Hepatocyte (in vitro differentiated cells): ENCODE data around the gene SLC34A3. TPM values are rescaled to one million over a fixed set of nuclear protein-coding genes. Genes with fewer than 3 reads are reported as not detected.
A peak's percentile ranks its signal among the peaks of the same experiment; 100 is the strongest.

Source experiments
- DNase-seq: peaks from one replicate; pipeline ENCODE4 v3.0.0-alpha.2; 2016; ENCODE audit warnings: low spot score
- H2AFZ ChIP-seq: fragments of 200-600 bp; sonication (generic); 2 replicates; pipeline ENCODE4 v1.6.0; 2016; ENCODE audit warnings: antibody characterized with exemption, mild to moderate bottlenecking
- H3K27ac ChIP-seq: fragments of 200-600 bp; sonication (generic); 2 replicates; pipeline ENCODE4 v1.5.1; 2016; ENCODE audit warnings: mild to moderate bottlenecking
- H3K27me3 ChIP-seq: fragments of 200-600 bp; sonication (generic); 2 replicates; pipeline ENCODE4 v1.6.1; 2016
- H3K36me3 ChIP-seq: fragments of 200-600 bp; sonication (generic); replicated peaks from 2 replicates; pipeline ENCODE4 v1.5.1; 2016; ENCODE audit warnings: low read depth; ENCODE audit not compliant: insufficient read depth
- H3K4me1 ChIP-seq: fragments of 200-600 bp; sonication (generic); 2 replicates; pipeline ENCODE4 v1.5.1; 2016; ENCODE audit warnings: mild to moderate bottlenecking, moderate library complexity; ENCODE audit not compliant: insufficient read depth
- H3K4me2 ChIP-seq: fragments of 200-600 bp; sonication (generic); 2 replicates; pipeline ENCODE4 v1.6.0; 2016
- H3K4me3 ChIP-seq: fragments of 200-600 bp; sonication (generic); 2 replicates; pipeline ENCODE4 v1.5.1; 2016; ENCODE audit warnings: mild to moderate bottlenecking
- H3K79me2 ChIP-seq: fragments of 200-600 bp; sonication (generic); 2 replicates; pipeline ENCODE4 v1.6.0; 2017; ENCODE audit warnings: mild to moderate bottlenecking
- H3K9me2 ChIP-seq: fragments of 200-600 bp; sonication (generic); replicated peaks from 2 replicates; pipeline ENCODE4 v1.6.0; 2017; ENCODE audit warnings: mild to moderate bottlenecking; ENCODE audit not compliant: insufficient read depth
- H3K9me3 ChIP-seq: fragments of 200-600 bp; sonication (generic); 2 replicates; pipeline ENCODE4 v1.5.1; 2016; ENCODE audit warnings: low read depth, mild to moderate bottlenecking
- H4K20me1 ChIP-seq: fragments of 200-600 bp; sonication (generic); 2 replicates; pipeline ENCODE4 v1.6.0; 2016; ENCODE audit warnings: mild to moderate bottlenecking; ENCODE audit not compliant: insufficient read depth, poor library complexity, severe bottlenecking
- EZH2 ChIP-seq: fragments of 200-600 bp; sonication (generic); IDR thresholded peaks from 2 replicates; pipeline ENCODE4 v1.6.1; 2016; ENCODE audit warnings: antibody characterized with exemption, mild to moderate bottlenecking, borderline replicate concordance
- EZH2phosphoT487 ChIP-seq: fragments of 200-600 bp; sonication (generic); IDR thresholded peaks from one replicate; pipeline ENCODE4 v1.6.1; 2018; ENCODE audit warnings: antibody characterized with exemption, mild to moderate bottlenecking, low read depth, moderate library complexity; ENCODE audit not compliant: unreplicated experiment, severe bottlenecking
- WGBS: methylation state at CpG from one replicate; pipeline ENCODE4 v1.1.6; 2016; ENCODE audit warnings: low lambda C conversion rate; ENCODE audit errors: missing lambda C conversion rate; 5-methylcytosine and 5-hydroxymethylcytosine counted together
- polyA plus RNA-seq: library from polyadenylated mRNA; unstranded; fragments of >200 nt; fragmentation: Nextera tagmentation; extraction: Ambion mirVana; gene quantifications from 2 replicates; pipeline ENCODE4 v1.2.1, GENCODE V29; 2016
- total RNA-seq: library from RNA; depleted of rRNA; stranded (reverse); fragments of >200 nt; gene quantifications from 2 replicates; pipeline ENCODE4 v1.2.3, GENCODE V29; 2014
- TF ChIP-seq, protein P1 (sequence below): fragments of 200-600 bp; sonication (generic); IDR thresholded peaks from 2 replicates; pipeline ENCODE4 v1.5.1; 2016; ENCODE audit warnings: antibody characterized with exemption, mild to moderate bottlenecking; ENCODE audit not compliant: poor library complexity

The SLC34A3 gene
- total and polyA plus RNA-seq, 2 experiments from 2014 or later: 2.7 to 4.7 TPM

DNA sequence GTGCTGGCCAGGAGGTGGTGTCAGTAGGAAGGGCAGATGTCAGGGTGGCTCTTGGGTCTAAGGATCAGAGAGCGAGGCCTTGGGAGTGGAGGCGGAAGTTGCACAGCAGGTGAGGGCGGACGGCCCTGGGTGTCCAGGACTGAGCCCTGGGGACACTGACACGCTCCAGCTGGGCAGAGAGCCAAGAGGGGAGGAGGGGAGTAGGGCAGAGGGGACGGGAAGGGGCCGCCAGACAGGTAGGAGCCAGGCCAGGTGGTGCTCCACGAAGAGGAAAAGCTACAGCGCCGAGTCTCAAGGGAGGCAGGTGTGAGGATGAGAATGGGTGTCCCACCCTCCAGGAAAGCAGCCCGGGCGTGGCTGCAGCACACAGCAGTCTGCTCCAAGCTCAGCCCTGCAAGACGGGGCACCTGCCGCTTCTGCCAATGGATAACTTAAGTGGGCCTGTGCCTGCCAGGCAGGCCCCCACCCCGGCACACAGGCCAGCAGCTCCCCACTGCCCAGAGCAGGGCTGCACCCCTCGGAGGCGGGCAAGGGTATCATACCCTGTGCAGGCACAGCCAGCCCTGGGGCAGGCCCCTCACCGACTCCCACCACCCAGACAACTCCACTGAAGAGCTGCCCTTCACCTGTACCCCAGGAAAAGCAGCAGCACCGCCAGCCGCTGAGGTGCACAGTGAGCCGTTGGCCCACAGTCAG lies 35.0 kb upstream of the SLC34A3 start:
- peaks cover 65% of the 10 kb centered on the region for H4K20me1 ChIP-seq

DNA sequence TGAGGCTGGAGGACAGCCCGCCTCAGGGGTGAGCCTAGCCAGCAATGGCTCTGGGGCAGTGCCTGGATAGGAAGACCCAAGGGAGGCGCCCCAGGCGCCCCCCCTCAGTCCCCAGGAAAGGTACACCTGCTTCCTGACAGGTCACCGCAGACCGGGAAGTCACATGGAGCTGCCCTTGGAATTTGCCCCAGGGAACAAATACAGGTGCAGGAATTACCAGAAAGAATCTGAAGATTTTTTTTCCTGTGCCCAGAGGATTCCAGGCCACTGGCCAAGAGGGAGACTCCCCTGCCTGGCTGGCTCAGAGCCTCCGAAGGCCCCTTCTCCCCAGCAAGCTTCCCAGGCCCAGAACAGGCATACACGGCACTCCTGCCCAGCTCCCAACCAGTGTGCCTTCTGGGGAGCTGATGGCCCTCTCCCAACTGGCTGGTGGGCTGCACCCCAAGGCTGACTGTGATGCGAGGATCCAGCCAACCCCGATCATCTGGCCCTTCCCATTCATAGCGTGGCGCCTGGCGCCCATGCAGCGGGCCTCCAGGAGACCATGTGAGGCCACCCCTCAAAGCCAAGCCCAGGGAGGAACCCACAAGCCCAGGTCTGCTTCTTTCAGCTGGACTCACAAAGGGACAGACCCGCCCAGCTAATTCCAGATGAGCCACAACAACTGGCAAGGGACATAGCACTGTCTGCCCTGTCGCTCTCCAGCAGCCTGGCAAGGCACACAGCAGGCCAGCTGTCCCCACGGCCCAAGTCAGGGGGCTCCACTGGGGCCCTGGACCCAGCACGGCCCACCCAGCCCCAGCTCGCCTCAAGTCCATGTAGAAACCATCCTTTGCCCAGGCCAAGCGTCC lies 32.4 kb upstream of the SLC34A3 start:
- peak overlapping the region; percentile 74 for H3K27ac ChIP-seq
- peak overlapping the region; percentile 36 for H3K4me3 ChIP-seq
- peaks cover 52% of the 10 kb centered on the region for H3K4me1 ChIP-seq
- no peak overlapping the region for H2AFZ ChIP-seq
- no peaks in the 10 kb centered on the region for H3K9me3 ChIP-seq
- 83% methylated on average over 17 of the region's 19 CpGs for WGBS
- H3K4me2 ChIP-seq: peak overlapping the region; percentile 99
- H3K9me2 ChIP-seq: no peaks in the 10 kb centered on the region
- H3K27me3 ChIP-seq: no peaks in the 10 kb centered on the region
- DNase-seq: peak; percentile 71
- peaks cover 59% of the 10 kb centered on the region for H4K20me1 ChIP-seq
- TF ChIP-seq EZH2phosphoT487 (no peak), EZH2 (no peak)
- TF ChIP-seq, protein P1, sequence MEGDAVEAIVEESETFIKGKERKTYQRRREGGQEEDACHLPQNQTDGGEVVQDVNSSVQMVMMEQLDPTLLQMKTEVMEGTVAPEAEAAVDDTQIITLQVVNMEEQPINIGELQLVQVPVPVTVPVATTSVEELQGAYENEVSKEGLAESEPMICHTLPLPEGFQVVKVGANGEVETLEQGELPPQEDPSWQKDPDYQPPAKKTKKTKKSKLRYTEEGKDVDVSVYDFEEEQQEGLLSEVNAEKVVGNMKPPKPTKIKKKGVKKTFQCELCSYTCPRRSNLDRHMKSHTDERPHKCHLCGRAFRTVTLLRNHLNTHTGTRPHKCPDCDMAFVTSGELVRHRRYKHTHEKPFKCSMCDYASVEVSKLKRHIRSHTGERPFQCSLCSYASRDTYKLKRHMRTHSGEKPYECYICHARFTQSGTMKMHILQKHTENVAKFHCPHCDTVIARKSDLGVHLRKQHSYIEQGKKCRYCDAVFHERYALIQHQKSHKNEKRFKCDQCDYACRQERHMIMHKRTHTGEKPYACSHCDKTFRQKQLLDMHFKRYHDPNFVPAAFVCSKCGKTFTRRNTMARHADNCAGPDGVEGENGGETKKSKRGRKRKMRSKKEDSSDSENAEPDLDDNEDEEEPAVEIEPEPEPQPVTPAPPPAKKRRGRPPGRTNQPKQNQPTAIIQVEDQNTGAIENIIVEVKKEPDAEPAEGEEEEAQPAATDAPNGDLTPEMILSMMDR: no peak
- peaks cover 85% of the 10 kb centered on the region for H3K79me2 ChIP-seq
- no peaks in the 10 kb centered on the region for H3K36me3 ChIP-seq

More for the DNA sequence above, 35.0 kb upstream of the SLC34A3 start:
- TF ChIP-seq EZH2 (no peak), EZH2phosphoT487 (no peak)
- TF ChIP-seq, protein P1: no peak
- WGBS: 81% methylated on average over 18 of the region's 21 CpGs
- H2AFZ ChIP-seq: no peak overlapping the region
- H3K9me3 ChIP-seq: no peaks in the 10 kb centered on the region
- peak overlapping the region; percentile 58 for H3K27ac ChIP-seq
- peak; percentile 65 for DNase-seq
- H3K4me3 ChIP-seq: no peak overlapping the region
- no peaks in the 10 kb centered on the region for H3K9me2 ChIP-seq
- peaks cover 91% of the 10 kb centered on the region for H3K79me2 ChIP-seq
- H3K36me3 ChIP-seq: no peaks in the 10 kb centered on the region
- H3K4me1 ChIP-seq: peaks cover 44% of the 10 kb centered on the region
- H3K4me2 ChIP-seq: peak overlapping the region; percentile 99
- no peaks in the 10 kb centered on the region for H3K27me3 ChIP-seq

DNA sequence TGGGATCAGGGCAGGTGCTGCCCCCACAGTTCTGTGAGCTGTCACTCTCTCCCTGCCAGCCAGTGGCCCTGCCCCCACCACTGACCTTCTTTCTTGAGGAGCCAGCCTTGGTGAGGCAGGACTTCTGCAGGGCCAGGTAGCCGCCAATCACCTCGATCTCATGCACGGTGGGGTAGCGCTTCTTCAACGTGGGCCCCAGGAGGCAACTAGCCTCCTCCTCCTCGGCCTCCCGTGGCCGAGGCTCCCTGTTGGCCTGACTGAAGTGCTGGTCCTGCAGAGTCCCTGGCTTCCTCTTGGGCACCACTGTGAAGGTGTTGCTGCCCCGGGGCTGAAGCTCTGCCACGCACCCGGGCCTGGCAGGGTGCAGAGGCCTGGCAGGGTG lies 31.8 kb upstream of the SLC34A3 start:
- H3K4me1 ChIP-seq: peaks cover 54% of the 10 kb centered on the region

More for the DNA sequence above, 31.8 kb upstream of the SLC34A3 start:
- Histone ChIP-seq H3K27ac (peak overlapping the region; percentile 74), H3K4me3 (peak overlapping the region; percentile 36), H3K36me3 (no peaks in the 10 kb centered on the region), H3K9me3 (no peaks in the 10 kb centered on the region), H3K9me2 (no peaks in the 10 kb centered on the region), H2AFZ (no peak overlapping the region), H3K27me3 (no peaks in the 10 kb centered on the region), H4K20me1 (peaks cover 53% of the 10 kb centered on the region), H3K79me2 (peaks cover 85% of the 10 kb centered on the region), H3K4me2 (peak overlapping the region; percentile 99)
- DNase-seq: no peak
- WGBS: 81% methylated on average over 11 of the region's 11 CpGs
- no peak for TF ChIP-seq EZH2
- TF ChIP-seq EZH2phosphoT487: no peak
- TF ChIP-seq, protein P1: no peak
